ENCODE data around the gene ATL3.
"Not testable (repeated sequence)": the region's sequence is repeated elsewhere in the genome, so short reads cannot be mapped to it uniquely, and the experiment has no call there.

The ATL3 gene

GRCh38 chr11:63586451-63587166 lies 84.6 kb downstream of the ATL3 start:
- DNase-seq (ENCODE audit: low read depth) = no peak

DNA sequence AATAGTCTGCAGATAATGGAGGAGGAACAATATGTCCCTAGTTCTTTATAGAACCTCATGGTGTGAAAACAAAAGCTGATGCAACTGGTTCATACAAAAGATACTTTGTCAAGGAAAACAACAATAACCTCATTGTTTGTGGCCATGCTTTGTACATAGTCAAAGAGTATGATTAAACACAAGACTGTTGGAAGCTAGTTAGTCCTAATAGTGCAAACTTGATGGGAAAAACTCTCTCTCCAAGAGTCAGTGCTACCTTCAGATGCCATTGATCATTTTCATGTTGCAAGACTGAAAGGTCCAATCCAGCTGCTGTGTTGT lies 87.9 kb downstream of the ATL3 start:
- DNase-seq (ENCODE audit: low read depth) = no peak

- not testable (repeated sequence) for DNase-seq (ENCODE audit: low read depth)
These were observed 90.0 kb downstream of the ATL3 start for GRCh38 chr11:63581224-63581623.

GRCh38 chr11:63578882-63579281 lies 92.3 kb downstream of the ATL3 start:
- not testable (repeated sequence) for DNase-seq (ENCODE audit: low read depth)

DNA sequence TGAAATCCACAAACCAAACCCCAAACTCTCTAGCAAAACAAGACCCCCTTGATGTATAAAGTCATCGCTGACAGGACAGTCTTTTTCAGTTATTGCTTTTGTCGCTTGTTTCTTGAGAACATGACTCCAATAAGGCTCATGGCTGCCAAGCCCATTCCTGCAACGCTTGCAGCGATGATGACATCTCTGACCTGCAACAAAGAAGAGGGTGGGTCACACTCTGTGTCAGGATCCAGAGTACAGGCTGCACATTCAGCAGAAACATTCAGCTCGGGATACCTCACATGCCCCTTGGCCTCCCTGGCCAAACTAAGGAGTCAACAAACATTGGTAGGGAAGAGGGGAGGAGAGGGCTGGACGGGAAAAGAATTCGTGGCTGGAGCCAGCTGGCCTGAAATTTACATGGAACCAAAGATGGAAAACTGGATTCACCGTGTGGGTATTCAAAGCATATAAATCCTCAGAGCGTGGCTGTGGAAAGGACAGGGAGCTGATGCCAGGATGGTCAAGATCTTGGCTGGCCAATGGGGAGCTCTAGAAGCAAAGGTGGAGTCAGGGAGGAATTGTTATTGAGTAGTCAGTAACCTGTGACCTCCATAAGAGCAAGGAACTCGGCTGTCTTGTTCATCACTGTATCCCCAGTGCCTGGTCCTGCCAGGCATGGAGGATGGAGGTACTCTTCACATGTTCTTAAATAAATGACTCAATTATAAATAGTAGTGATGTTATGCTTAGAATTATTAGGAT lies 96.1 kb downstream of the ATL3 start:
- no peak for DNase-seq (ENCODE audit: low read depth)
